Mesodermal cell (in vitro differentiated cells): Measurements from ENCODE around the gene TRIM73.
"Not testable (repeated sequence)": the region's sequence is repeated elsewhere in the genome, so short reads cannot be mapped to it uniquely, and the experiment has no call there.

Experiments
- H3K27ac ChIP-seq: 2 replicates; pipeline ENCODE4 v1.7.0; 2013; ENCODE audit warnings: mild to moderate bottlenecking, low read depth, low read length, moderate library complexity; ENCODE audit not compliant: severe bottlenecking
- H3K36me3 ChIP-seq: 2 replicates; pipeline ENCODE4 v1.7.1; 2013; ENCODE audit warnings: mild to moderate bottlenecking, low read length, moderate library complexity; ENCODE audit not compliant: control insufficient read depth, insufficient read depth
- H3K4me1 ChIP-seq: one replicate; pipeline ENCODE4 v1.7.1; 2013; ENCODE audit warnings: mild to moderate bottlenecking, low read length; ENCODE audit not compliant: insufficient read depth, control insufficient read depth, poor library complexity, severe bottlenecking
- H3K4me3 ChIP-seq: 2 replicates; pipeline ENCODE4 v1.7.0; 2013; ENCODE audit warnings: low read length, control low read depth, mild to moderate bottlenecking; ENCODE audit not compliant: insufficient read depth, poor library complexity, severe bottlenecking; ENCODE audit errors: extremely low read depth
- H3K9me3 ChIP-seq: 2 replicates; pipeline ENCODE4 v1.7.1; 2013; ENCODE audit warnings: mild to moderate bottlenecking, low read length, moderate library complexity; ENCODE audit not compliant: control insufficient read depth
- WGBS, 2 experiments: methylation state at CpG; one replicate each; pipeline ENCODE4 v1.1.5; 2013; ENCODE audit warnings: missing lambda C conversion rate in 2 of 2; ENCODE audit not compliant: insufficient coverage in 2 of 2; 5-methylcytosine and 5-hydroxymethylcytosine counted together

Gene TRIM73

DNA sequence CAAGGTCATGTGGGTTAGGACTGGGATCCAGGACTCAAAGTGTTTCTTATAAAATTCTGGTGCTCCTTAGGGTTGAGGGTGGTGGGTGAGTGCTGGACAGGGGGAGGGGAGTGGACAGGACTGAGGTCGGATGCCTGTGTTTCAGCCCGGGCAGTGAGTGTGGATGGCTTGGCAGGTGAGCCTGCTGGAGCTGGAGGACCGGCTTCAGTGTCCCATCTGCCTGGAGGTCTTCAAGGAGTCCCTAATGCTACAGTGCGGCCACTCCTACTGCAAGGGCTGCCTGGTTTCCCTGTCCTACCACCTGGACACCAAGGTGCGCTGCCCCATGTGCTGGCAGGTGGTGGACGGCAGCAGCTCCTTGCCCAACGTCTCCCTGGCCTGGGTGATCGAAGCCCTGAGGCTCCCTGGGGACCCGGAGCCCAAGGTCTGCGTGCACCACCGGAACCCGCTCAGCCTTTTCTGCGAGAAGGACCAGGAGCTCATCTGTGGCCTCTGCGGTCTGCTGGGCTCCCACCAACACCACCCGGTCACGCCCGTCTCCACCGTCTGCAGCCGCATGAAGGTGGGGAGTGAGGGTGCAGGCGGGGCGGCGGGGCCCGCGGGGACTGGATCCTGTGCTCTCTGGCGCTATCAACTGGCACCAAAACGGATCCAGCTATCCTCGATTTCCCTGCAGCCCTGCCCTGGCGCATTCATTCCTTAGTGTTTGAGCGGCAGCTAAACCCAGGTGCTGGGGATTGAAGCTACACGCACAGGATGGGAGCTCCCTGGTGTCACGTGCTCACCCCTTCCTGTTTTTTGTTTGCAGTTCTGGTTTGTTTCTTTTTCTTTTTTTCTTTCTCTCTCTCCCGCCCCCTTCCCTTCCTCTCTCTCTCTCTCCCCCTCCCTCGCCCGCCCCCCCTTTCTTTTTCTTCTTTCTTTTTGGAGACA, 3.6 kb downstream of the TRIM73 start:
- not testable (repeated sequence) for H3K4me3 ChIP-seq, H3K36me3 ChIP-seq, H3K9me3 ChIP-seq, H3K4me1 ChIP-seq, H3K27ac ChIP-seq
- no CpG with 5 or more reads among the region's 34 CpGs for WGBS, 2 experiments

DNA sequence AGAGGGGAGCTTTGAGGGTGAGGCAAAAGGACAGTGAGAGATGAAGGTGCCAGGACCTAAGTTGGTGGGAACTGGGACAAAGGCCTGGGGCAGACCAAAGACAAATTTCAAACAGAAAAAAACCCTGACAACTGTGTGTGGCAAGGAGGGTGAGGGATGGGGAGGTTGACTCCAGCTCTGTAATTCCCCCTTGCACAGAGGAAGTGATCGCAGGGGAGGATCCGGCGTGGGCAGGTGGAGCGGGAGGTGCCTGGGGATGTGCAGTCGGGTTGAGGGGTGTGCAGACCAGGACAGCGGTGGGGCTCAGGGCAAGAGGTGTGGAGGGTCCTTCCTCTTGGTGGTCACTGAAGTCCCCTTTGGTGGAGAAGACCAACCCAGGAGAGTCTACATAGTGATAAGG, 5.1 kb downstream of the TRIM73 start:
- not testable (repeated sequence) for H3K9me3 ChIP-seq, H3K4me1 ChIP-seq, H3K4me3 ChIP-seq, H3K27ac ChIP-seq, H3K36me3 ChIP-seq
- no CpG with 5 or more reads among the region's 6 CpGs for WGBS, 2 experiments

DNA sequence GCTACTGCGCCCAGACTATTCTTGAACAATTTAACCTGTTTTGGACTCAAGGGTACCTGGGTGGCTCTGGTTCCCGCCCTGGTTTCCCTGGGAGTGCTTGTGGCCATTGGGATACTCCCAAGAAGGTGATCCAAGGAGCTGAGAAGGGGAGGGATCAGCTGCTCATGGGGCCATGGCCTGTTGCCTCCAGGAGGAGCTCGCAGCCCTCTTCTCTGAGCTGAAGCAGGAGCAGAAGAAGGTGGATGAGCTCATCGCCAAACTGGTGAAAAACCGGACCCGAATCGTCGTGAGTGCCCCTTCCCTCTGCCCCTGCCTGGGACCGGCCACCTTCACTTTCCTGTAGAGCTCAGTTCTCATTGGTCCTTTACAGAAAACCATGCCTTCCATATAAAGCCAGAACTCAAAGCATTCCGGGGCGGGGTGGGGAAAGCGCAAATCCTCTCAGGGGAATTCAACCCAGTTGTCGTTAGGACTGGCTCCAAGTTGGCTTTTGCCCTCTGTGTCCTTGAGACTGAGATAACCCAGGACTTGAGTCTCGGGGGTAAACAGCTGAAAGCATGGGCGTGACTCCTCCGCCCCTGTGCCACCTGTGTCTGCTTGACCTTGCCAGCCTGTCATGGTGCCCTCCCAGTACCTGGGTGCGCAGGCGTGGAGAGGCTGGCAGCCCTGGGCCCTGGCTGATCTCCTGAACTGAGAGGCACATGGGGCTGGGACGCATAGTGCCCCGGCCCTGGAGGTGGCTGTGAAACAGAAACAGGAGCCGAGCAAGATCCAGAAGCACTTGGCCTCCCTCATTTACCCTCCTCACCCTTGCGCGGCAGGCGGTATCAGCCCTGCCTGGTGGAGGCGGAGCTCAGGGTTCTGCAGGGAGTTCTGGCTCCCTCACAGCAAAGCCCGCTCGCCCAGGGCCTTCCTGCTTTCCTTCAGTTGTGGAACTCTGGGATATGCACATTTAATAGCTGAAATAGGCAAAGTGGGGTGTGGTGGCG, 8.3 kb downstream of the TRIM73 start:
- WGBS, 2 experiments, result no CpG with 5 or more reads among the region's 28 CpGs
- not testable (repeated sequence) for H3K27ac ChIP-seq, H3K4me3 ChIP-seq, H3K36me3 ChIP-seq, H3K4me1 ChIP-seq, H3K9me3 ChIP-seq

DNA sequence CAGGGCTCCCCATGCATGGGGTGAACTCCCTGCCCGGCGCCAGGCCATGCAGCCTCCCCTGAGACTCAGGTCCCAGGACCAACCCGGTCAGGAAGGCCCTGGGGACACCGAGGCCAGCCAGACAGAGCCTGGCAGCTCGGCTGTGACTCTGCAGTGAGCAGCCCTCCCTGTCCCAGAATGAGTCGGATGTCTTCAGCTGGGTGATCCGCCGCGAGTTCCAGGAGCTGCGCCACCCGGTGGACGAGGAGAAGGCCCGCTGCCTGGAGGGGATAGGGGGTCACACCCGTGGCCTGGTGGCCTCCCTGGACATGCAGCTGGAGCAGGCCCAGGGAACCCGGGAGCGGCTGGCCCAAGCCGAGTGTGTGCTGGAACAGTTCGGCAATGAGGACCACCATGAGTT, 9.2 kb downstream of the TRIM73 start:
- not testable (repeated sequence) for H3K9me3 ChIP-seq, H3K4me1 ChIP-seq, H3K27ac ChIP-seq, H3K36me3 ChIP-seq, H3K4me3 ChIP-seq
- WGBS, 2 experiments, result no CpG with 5 or more reads among the region's 18 CpGs

DNA sequence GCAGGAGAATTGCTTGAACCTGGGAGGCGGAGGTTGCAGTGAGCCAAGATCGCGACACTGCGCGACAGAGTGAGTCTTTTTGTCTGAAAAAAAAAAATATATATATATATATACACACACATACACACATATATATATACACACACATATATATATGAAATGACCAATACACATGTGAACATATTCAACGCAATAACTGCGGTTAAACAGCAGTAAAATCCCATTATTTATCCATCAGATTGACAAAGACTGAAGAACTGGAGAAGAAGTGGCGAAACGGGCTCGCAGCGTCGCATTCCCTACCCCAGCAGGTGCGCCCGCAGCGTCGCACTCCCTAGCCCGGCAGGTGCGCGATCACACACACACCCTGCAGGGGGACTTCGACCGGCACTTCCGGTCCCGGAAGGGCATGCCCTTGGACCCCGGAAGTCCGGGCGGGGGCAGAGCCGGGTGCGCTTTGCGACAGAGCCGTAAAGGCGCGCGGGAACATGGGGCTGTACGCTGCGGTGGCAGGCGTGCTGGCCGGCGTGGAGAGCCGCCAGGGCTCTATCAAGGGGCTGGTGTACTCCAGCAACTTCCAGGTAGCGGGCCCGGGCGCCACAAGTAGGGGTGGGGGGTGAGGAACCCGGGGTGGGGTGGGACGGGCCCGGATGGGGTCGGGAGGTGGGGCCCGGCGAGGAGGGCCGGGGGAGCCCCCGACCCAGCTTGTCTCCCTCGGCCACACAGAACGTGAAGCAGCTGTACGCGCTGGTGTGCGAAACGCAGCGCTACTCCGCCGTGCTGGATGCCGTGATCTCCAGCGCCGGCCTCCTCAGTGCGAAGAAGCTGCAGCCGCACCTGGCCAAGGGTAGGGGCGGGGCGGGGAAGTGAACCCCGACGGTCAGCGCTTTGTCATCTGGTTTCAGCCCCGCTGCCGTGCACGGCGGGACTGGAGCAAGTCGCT, 14.7 kb downstream of the TRIM73 start:
- H3K4me3 ChIP-seq, result not testable (repeated sequence)
- WGBS, 2 experiments, result no CpG with 5 or more reads among the region's 74 CpGs

DNA sequence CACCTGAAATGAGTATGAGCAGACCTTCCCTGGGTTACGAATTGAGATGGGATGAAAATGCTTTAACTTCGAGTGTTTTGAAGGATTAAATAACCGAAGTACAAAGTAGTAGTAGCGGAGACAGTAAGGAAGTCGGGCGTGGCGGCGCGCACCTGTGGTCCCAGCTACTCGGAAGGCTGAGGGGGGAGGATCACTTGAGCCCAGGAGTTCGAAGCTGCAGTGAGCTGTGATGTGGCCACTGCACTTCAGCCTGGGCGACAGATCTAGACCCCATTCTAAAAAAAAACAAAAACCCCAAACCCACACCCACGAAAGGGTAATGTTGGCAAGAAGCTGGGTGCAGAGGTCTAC, 15.4 kb downstream of the TRIM73 start:
- not testable (repeated sequence) for H3K9me3 ChIP-seq, H3K27ac ChIP-seq, H3K4me3 ChIP-seq, H3K36me3 ChIP-seq, H3K4me1 ChIP-seq
- WGBS, 2 experiments, result no CpG with 5 or more reads among the region's 13 CpGs

More for the DNA sequence above, 14.7 kb downstream of the TRIM73 start:
- not testable (repeated sequence) for H3K4me1 ChIP-seq, H3K9me3 ChIP-seq, H3K27ac ChIP-seq, H3K36me3 ChIP-seq

DNA sequence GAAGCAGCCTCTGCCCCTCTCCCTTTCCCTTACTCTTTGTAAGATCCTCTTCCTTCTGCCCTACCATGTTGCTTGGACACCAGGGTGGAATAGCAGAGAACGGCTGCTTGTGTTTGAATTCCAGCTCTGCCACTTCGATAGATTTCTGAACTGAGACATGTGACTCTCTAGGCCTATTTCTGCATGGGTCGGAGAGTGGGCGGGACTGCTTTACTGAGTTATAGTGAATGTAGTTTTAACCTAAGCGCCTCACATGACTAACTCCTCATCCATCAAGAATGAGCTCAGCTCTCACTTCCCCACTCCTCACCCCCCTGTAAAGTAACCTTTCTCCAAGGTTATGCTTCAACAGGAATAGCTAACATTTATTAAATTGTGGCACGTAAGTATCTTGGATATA, 18.8 kb downstream of the TRIM73 start:
- not testable (repeated sequence) for H3K9me3 ChIP-seq, H3K27ac ChIP-seq, H3K36me3 ChIP-seq, H3K4me1 ChIP-seq, H3K4me3 ChIP-seq
- WGBS, 2 experiments, result no CpG with 5 or more reads among the region's 6 CpGs

DNA sequence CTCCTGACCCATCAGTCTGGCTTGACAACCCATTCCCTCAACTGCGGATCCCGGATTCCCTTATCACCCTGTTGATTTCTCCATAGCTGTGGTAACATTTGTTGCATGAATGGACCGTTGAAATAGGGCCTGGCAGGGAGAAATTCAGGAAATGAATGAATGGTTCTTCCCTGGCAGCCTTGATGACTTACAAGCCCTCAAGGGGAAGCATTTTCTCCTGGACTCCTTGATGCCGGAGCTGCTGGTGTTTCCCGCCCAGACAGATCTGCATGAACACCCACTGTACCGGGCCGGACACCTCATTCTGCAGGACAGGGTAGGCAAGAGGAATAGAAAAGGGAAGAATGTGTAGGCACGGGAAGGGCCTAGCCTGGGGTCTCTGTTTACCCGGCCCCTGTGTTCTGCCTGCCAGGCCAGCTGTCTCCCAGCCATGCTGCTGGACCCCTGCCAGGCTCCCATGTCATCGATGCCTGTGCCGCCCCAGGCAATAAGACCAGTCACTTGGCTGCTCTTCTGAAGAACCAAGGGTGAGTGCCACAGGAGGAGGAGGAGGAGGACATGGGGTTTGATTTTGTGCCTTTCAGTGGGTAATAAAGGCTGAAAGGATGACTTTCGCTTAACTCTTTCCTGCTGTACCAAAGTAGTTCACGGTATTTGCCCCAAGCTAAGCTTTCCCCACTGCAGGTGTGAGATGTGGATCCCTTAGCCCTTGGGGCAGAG, 19.4 kb downstream of the TRIM73 start:
- not testable (repeated sequence) for H3K4me3 ChIP-seq, H3K4me1 ChIP-seq
- 100% methylated on average over 1 of the region's 13 CpGs; no CpG with 5 or more reads in 1 of the 2 experiments for WGBS, 2 experiments

DNA sequence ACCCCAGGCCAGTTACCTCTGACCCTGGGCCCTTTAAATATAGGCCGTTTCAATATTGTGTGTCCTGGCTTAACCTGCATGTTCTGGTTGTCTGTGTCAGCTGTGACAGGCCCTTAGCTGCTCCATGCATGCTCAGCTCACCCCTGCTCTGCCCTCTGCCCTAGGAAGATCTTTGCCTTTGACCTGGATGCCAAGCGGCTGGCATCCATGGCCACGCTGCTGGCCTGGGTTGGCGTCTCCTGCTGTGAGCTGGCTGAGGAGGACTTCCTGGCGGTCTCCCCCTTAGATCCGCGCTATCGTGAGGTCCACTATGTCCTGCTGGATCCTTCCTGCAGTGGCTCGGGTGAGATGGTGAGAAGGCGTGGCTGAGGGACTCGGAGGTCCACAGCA, 20.0 kb downstream of the TRIM73 start:
- H3K9me3 ChIP-seq, H3K27ac ChIP-seq, H3K36me3 ChIP-seq, H3K4me1 ChIP-seq, H3K4me3 ChIP-seq: not testable (repeated sequence)
- WGBS, 2 experiments, result 93% methylated on average over 2 of the region's 11 CpGs

More for the DNA sequence above, 19.4 kb downstream of the TRIM73 start:
- H3K9me3 ChIP-seq, H3K27ac ChIP-seq, H3K36me3 ChIP-seq: not testable (repeated sequence)
